Measurements from ENCODE around the gene KMT2C.

KMT2C gene

DNA sequence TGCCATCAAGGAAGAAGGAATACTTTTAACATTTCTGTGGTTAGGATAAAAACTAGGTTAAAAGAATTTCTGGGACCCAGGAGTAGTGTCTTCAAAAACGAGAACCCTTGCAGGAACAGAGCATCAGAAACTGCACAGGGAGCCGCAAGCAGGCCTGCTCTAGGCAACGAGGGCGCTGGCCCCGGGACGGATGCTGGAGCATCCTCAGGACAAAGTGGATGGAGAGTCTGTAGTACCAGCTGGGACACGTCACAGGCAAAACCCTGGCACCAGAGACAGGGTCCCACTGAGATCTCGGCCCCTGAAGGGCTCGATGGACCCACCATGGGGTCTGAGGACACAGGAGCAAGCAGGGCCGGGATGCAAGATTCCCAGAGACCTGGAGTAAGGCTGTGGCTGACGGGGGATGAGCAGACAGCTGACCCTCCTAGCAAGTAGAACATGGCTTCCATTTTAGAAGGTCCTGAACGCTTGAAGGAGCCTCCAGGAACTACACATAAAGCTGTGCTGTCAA, 303.8 kb downstream of the KMT2C start:
- no peak for DNase-seq

GRCh38 chr7:152130658-152131590, 304.9 kb downstream of the KMT2C start:
- no peak for DNase-seq

- no peak for DNase-seq
Observed at GRCh38 chr7:152129682-152130081, 306.1 kb downstream of the KMT2C start.

GRCh38 chr7:152128741-152129461, 306.9 kb downstream of the KMT2C start:
- no peak for DNase-seq

GRCh38 chr7:152128252-152128651, 307.6 kb downstream of the KMT2C start:
- DNase-seq = no peak

- no peak for DNase-seq
Observed at GRCh38 chr7:152127229-152127628, 308.6 kb downstream of the KMT2C start.

- no peak for DNase-seq
Observed at GRCh38 chr7:152126741-152127140, 309.1 kb downstream of the KMT2C start.

GRCh38 chr7:152122540-152122939, 313.3 kb downstream of the KMT2C start:
- no peak for DNase-seq

DNA sequence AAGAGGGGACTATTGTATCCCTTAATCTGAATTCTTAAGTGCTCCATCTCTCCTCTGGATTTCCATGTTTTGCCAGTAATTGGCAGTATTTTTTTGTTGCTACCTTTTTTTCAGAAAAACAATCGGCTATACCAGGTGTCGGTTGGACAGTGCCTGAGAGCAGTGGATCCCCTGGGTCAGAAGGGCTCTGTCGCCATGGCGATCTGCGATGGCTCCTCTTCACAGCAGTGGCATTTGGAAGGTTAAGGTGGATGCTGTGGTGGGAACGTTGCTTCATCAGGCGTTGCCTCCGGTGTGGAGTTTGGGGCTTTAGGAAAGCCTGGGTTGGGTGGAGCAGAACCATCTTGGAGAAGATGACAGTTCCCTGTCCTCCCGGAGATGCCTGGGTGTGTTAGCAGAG, 314.4 kb downstream of the KMT2C start:
- DNase-seq = no peak

DNA sequence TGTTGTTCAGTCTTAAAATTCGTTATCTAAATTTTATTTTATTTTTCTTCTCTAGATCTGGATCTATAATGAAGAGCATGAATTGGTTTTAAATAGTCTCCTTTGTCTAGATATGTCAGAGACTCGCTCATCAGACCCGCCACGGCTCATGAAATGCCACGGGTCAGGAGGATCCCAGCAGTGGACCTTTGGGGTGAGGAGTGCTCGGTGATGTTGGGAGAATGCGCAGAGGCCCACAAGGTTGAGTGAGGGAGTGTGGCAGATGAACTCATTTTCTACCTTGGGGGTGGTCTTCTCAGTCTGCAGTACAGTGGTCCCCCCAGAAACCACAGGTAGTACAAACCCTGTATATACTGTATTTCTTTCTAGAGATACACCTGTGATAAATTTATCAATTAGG, 315.0 kb downstream of the KMT2C start:
- no peak for DNase-seq

DNA sequence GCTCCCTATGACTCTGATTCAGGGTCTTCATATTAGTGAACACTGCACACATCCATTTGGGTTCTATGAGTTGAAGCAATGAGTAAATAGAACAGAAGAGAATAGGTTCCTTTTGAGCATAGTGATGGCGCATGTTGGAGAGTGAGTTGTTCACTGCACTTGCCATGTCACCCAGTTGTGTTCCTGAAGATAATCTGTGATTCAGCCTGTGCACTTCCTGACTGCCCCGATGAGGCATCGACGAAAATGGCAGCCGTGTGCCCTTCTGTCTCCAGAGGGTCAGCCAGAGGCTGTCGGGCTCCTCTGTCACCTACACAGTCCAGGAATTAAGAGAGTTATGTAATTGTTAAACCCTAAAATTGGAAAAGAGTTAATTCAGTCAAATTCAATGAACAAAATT, 315.6 kb downstream of the KMT2C start:
- no peak for DNase-seq

DNA sequence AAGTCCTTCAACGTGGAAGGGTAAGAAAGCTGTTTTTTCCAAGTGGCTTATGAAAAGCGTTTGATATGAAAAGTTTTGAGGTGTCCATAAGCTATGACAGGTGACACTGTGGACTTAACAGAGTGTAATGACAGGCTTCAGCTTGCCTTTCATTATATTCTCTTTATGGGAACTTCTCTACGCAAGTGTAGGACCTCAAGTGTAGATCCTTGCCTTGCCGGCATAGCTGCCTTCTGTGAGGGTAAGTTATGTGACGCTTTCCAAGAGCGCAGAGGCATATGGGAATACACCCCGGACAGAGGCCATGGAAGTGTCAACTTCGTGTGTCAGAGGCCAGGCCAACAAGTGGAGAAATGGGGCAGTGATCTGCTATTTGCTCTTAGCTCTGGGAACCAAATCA, 318.4 kb downstream of the KMT2C start:
- no peak for DNase-seq

GRCh38 chr7:152115021-152115718, 320.6 kb downstream of the KMT2C start:
- DNase-seq = no peak

DNA sequence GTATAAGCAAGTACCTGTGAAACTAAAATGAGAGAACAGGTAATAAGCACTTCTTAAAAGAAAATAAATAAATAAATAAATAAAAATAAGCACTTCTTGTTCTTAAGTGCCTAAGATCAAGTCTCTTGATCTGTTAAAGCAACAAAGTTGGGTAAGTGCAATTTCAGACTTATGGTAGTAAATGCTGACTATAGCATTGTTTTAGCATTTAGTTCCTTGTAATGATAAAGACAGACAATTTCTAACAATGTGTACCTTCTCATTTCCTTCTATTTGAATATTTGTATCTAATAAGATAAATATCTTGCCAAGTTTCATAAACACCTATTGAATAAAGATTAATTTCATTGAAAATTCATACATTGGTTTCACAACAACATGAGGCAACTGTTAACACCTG, 323.0 kb downstream of the KMT2C start:
- no peak for DNase-seq

DNA sequence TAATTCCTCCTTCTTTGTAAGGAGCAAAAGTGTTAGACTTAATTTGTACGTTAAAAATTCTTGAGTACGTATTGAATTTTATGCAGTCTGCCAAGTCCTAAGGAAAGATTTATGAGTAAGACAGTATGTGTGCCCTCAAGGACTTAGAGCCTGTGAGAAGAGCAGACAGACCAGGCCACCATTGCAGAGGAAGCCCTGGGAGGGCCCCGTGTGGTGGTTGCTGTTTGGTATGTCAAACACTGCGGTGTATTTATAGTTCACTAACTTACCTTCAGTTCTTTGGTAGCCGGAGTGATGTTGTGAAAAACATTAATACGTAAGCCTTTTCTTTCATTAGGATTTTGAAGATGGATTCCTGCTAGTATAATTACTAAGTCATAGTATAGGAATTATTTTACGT, 327.4 kb downstream of the KMT2C start:
- no peak for DNase-seq

- DNase-seq = no peak
Observed at GRCh38 chr7:152107945-152108344, 327.9 kb downstream of the KMT2C start.

- DNase-seq = no peak
Observed at GRCh38 chr7:152106990-152107389, 328.8 kb downstream of the KMT2C start.

DNA sequence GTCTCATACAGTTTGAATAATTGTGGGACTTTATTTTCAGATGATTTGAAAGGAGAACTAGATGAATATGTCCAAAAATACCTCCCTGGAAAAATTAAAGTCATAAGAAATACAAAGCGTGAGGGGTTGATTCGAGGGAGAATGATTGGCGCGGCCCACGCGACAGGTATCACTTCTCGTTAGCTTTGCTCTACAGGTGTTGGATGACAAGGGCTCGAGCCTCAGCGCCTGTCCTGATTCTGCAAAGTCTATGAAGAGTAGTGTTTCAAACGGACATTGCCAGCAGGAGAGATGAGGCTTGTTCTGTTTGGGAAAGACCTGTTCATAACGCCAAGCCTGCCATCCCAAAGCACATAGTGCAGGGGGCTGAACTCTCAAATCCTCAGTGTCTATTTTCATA, 330.6 kb downstream of the KMT2C start:
- DNase-seq = no peak

- no peak for DNase-seq
Observed at GRCh38 chr7:152103691-152104090, 332.1 kb downstream of the KMT2C start.

DNA sequence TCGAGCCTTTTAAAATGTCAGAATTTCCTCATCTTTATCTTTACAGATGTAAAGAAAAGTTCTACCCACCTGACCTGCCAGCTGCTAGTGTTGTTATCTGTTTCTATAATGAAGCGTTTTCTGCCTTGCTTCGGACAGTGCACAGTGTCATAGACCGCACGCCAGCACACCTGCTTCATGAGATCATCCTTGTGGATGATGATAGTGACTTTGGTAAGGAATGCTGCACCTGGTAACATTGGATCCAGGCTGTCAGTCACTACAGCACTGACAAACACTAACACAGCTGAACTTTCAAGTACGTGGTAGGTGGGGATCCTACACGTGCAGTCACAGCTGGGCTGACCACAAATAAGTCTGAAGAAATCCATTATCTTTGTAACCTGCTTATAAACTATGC, 332.7 kb downstream of the KMT2C start:
- DNase-seq = no peak

DNA sequence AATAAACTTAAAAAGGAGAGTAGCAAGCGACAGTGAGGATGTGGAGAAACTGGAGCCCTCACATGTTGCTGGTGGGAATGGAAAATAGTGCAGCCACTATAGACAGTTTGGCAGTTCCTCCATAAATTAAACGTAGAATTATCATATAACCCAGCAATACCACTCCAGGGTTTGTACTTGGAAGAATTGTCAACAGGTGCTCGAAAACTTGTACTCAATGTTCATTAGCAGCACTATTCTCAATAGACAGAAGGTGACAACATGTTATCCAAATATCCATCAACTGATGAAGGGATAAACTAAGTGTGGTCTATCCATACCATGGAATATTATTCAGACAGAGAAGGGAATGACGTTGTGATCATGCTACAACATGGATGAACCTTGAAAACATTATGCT, 338.5 kb downstream of the KMT2C start:
- DNase-seq = no peak

DNA sequence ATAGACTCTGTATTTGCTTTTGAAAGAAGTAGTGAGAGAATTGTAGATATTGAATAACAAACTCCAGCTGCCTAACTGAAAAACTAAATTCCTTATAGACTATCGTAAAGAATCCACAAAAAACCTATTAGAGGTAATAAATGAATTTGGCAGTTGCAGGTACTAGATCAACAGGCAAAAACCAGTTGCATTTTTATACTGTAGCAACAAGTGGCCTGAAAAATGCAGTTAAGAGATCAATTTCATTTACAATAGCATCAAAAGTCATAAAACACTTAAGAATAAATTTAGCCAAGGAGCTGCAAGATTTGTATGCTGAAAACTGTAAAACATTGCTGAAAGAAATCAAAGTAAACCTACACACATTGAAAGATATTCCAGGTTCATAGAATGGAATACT, 340.0 kb downstream of the KMT2C start:
- DNase-seq = no peak

- DNase-seq = no peak
Observed at GRCh38 chr7:152093717-152094116, 342.1 kb downstream of the KMT2C start.
